RWPE2 (cell line): ENCODE measurements around the gene SMCO2.

Experiments
- ATAC-seq: fragments of 200-7000 bp; cut with Tn5 transposase; 3 replicates; pipeline ENCODE4 v1.9.1; 2021; ENCODE audit warnings: low read depth
- DNase-seq: peaks from one replicate; pipeline ENCODE4 v3.0.0-alpha.2; 2020; ENCODE audit warnings: low spot score
- H3K27ac ChIP-seq: fragments of 450-650 bp; 2 replicates; pipeline ENCODE4 v1.5.1; 2017; ENCODE audit warnings: mild to moderate bottlenecking; ENCODE audit not compliant: poor library complexity, severe bottlenecking
- H3K27me3 ChIP-seq: fragments of 250-450 bp; sonication (Bioruptor Pico); 2 replicates; pipeline ENCODE4 v1.5.1; 2021; ENCODE audit warnings: mild to moderate bottlenecking, moderate library complexity; ENCODE audit not compliant: insufficient read depth, poor library complexity, severe bottlenecking
- H3K36me3 ChIP-seq: fragments of 250-450 bp; sonication (Bioruptor Pico); 2 replicates; pipeline ENCODE4 v1.5.1; 2020; ENCODE audit warnings: low read depth, mild to moderate bottlenecking, moderate library complexity
- H3K4me1 ChIP-seq: fragments of 250-450 bp; sonication (Bioruptor Pico); 2 replicates; pipeline ENCODE4 v1.5.1; 2021; ENCODE audit warnings: mild to moderate bottlenecking, moderate library complexity; ENCODE audit not compliant: insufficient read depth, poor library complexity, severe bottlenecking
- H3K4me3 ChIP-seq: fragments of 250-450 bp; sonication (Bioruptor Pico); 2 replicates; pipeline ENCODE4 v1.5.1; 2021; ENCODE audit warnings: mild to moderate bottlenecking, moderate library complexity; ENCODE audit not compliant: severe bottlenecking
- H3K9me3 ChIP-seq: fragments of 250-450 bp; sonication (Bioruptor Pico); 2 replicates; pipeline ENCODE4 v1.5.1; 2021; ENCODE audit warnings: mild to moderate bottlenecking, moderate library complexity; ENCODE audit not compliant: severe bottlenecking
- TF ChIP-seq, protein P1 (sequence below): fragments of 450-650 bp; IDR thresholded peaks from one replicate; pipeline ENCODE4 v1.5.1; 2017; ENCODE audit warnings: mild to moderate bottlenecking, moderate library complexity; ENCODE audit not compliant: poor library complexity, severe bottlenecking

Gene SMCO2

DNA sequence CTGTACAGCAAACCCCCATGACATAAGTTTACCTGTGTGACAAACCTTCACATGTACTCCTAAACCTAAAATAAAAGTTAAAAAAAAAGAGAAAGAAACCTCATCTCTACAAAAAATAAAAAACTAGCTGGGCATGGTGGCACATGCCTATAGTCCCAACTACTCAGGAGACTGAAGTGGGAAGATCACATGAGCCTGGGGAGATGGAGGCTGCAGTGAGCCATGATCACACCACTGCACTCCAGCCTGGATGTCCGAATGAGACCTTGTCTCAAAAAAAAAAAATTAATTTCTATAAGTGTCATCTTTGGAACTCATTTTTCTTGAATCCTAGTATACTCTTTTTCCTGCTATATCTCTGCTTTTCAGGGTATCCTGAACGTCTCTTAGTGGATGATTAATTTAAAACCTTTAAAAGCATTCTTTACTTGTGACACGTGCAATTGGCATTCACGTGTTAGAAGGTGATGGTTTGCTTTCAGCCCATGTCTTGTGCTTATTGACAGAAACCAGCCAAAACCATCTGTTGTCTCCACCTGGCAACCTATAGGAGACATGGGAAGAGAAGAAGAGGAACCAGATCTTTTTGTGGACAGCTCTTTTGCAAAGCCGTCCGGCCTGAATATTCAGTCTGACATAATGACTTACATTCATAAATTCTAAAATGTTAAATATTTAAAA lies 46.9 kb downstream of the SMCO2 start:
- H3K9me3 ChIP-seq, result no peaks in the 10 kb centered on the region
- TF ChIP-seq, protein P1, sequence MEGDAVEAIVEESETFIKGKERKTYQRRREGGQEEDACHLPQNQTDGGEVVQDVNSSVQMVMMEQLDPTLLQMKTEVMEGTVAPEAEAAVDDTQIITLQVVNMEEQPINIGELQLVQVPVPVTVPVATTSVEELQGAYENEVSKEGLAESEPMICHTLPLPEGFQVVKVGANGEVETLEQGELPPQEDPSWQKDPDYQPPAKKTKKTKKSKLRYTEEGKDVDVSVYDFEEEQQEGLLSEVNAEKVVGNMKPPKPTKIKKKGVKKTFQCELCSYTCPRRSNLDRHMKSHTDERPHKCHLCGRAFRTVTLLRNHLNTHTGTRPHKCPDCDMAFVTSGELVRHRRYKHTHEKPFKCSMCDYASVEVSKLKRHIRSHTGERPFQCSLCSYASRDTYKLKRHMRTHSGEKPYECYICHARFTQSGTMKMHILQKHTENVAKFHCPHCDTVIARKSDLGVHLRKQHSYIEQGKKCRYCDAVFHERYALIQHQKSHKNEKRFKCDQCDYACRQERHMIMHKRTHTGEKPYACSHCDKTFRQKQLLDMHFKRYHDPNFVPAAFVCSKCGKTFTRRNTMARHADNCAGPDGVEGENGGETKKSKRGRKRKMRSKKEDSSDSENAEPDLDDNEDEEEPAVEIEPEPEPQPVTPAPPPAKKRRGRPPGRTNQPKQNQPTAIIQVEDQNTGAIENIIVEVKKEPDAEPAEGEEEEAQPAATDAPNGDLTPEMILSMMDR, result no peak
- H3K27ac ChIP-seq, result no peak overlapping the region
- no peak for ATAC-seq
- no peaks in the 10 kb centered on the region for H3K36me3 ChIP-seq
- H3K27me3 ChIP-seq, result no peaks in the 10 kb centered on the region
- no peak overlapping the region for H3K4me3 ChIP-seq
- DNase-seq, result no peak
- no peaks in the 10 kb centered on the region for H3K4me1 ChIP-seq

DNA sequence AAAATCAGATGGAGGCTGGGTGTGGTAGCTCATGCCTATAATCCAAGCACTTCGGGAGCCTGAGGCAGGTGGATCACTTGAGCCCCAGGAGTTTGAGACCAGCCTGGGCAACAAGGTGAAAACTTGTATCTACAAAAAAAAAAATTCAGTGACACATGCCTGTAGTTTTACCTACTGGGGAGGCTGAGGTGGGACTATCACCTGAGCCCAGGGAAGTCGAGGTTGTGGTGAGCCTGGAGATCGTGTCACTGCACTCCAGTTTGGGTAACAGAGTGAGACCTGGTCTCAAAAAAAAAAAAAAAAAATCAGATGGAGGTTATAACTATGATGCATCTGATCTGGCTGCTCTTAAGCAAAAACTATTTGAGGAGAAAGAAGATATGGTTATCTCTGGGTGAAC lies 50.9 kb downstream of the SMCO2 start:
- no peaks in the 10 kb centered on the region for H3K4me1 ChIP-seq

GRCh38 chr12:27498149-27498548 lies 51.6 kb downstream of the SMCO2 start:
- no peak overlapping the region for H3K4me3 ChIP-seq
- H3K4me1 ChIP-seq, result no peaks in the 10 kb centered on the region
- no peak overlapping the region for H3K27ac ChIP-seq
- TF ChIP-seq, protein P1, result no peak
- no peaks in the 10 kb centered on the region for H3K9me3 ChIP-seq
- DNase-seq, result no peak
- no peaks in the 10 kb centered on the region for H3K36me3 ChIP-seq
- ATAC-seq, result no peak
- H3K27me3 ChIP-seq, result no peaks in the 10 kb centered on the region

More for the DNA sequence above, 50.9 kb downstream of the SMCO2 start:
- ATAC-seq (no peak), DNase-seq (no peak)
- Histone ChIP-seq H3K36me3 (no peaks in the 10 kb centered on the region), H3K4me3 (no peak overlapping the region), H3K27me3 (no peaks in the 10 kb centered on the region), H3K9me3 (no peaks in the 10 kb centered on the region), H3K27ac (no peak overlapping the region)
- TF ChIP-seq, protein P1, result no peak

- H3K4me3 ChIP-seq, result no peak overlapping the region
- DNase-seq (no peak), ATAC-seq (no peak)
- no peaks in the 10 kb centered on the region for H3K27me3 ChIP-seq
- no peaks in the 10 kb centered on the region for H3K4me1 ChIP-seq
- no peak overlapping the region for H3K27ac ChIP-seq
- TF ChIP-seq, protein P1, result no peak
- H3K9me3 ChIP-seq, result no peaks in the 10 kb centered on the region
- no peaks in the 10 kb centered on the region for H3K36me3 ChIP-seq
These were observed 52.2 kb downstream of the SMCO2 start for GRCh38 chr12:27498761-27499160.

DNA sequence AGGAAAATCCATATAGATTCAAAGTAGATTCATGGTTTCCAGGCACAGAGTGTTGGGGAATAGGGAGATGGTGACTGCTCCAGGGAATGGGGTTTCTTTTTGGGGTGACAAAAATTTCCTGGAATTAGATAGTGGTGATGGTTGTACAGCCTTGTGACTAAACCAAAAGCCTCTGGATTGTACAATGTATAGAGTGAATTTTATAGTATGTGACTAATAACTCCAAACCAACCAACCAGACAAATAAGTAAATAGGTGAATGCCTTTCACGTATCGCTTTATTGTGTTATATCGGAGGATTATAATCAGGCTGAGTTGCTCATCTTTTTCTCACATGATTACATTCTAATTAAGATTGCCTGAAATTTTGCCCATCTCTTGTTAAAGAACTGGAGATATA lies 52.8 kb downstream of the SMCO2 start:
- DNase-seq (no peak), ATAC-seq (no peak)
- no peaks in the 10 kb centered on the region for H3K27me3 ChIP-seq
- no peaks in the 10 kb centered on the region for H3K4me1 ChIP-seq
- H3K9me3 ChIP-seq, result no peaks in the 10 kb centered on the region
- H3K36me3 ChIP-seq, result no peaks in the 10 kb centered on the region
- H3K27ac ChIP-seq, result no peak overlapping the region
- TF ChIP-seq, protein P1, result no peak
- no peak overlapping the region for H3K4me3 ChIP-seq
